IgD-negative memory B cell (primary cell): Measurements from ENCODE around the gene FBXL20. TPM values are rescaled to one million over a fixed set of nuclear protein-coding genes. Genes with fewer than 3 reads are reported as not detected.
"Not testable (repeated sequence)": the region's sequence is repeated elsewhere in the genome, so short reads cannot be mapped to it uniquely, and the experiment has no call there.

Source experiments
- H3K27ac Mint-ChIP-seq, 3 donors: one replicate each; pipeline ENCODE4 v1.8.0; 2020 to 2022; ENCODE audit warnings: mild to moderate bottlenecking in 3 of 3, mixed read lengths in 3 of 3, moderate library complexity in 1 of 3
- H3K27me3 Mint-ChIP-seq: one replicate; pipeline ENCODE4 v1.8.0; 2021; ENCODE audit warnings: mixed read lengths
- H3K36me3 Mint-ChIP-seq: one replicate; pipeline ENCODE4 v1.8.0; 2020; ENCODE audit warnings: mild to moderate bottlenecking, mixed read lengths
- H3K4me1 Mint-ChIP-seq, 3 donors: one replicate each; pipeline ENCODE4 v1.8.0; 2020 to 2022; ENCODE audit warnings: mixed read lengths in 3 of 3, mild to moderate bottlenecking in 1 of 3
- H3K4me3 Mint-ChIP-seq, 4 donors: one replicate each; pipeline ENCODE4 v1.8.0; 2020 to 2022; ENCODE audit warnings: mild to moderate bottlenecking in 4 of 4, mixed read lengths in 4 of 4, moderate library complexity in 3 of 4
- H3K9me3 Mint-ChIP-seq, 3 donors: one replicate each; pipeline ENCODE4 v1.8.0; 2020 to 2021; ENCODE audit warnings: mixed read lengths in 3 of 3, mild to moderate bottlenecking in 1 of 3
- polyA plus RNA-seq: library from polyadenylated mRNA; unstranded; fragments of 300-500 nt; fragmentation: Illumina TruSeq; gene quantifications from one replicate; pipeline ENCODE4 v1.2.3, GENCODE V29; 2021

The FBXL20 gene
- polyA plus RNA-seq, 1 donor from 2014 or later: 5.0 TPM

GRCh38 chr17:39276113-39276512 lies 125.3 kb downstream of the FBXL20 start:
- Mint-ChIP-seq H3K27me3 (peaks cover 3% of the 10 kb centered on the region), H3K27ac (no peak overlapping the region), H3K9me3 (no peaks in the 10 kb centered on the region), H3K4me3 (no peak overlapping the region), H3K4me1 (peaks cover 10 to 12% (median 11%) of the 10 kb centered on the region in 3 donors), H3K36me3 (peaks cover 4% of the 10 kb centered on the region)

- Mint-ChIP-seq H3K4me1 (no peaks in the 10 kb centered on the region), H3K4me3 (no peak overlapping the region), H3K27ac (no peak overlapping the region), H3K36me3 (peaks cover 2% of the 10 kb centered on the region), H3K9me3 (no peaks in the 10 kb centered on the region), H3K27me3 (no peaks in the 10 kb centered on the region)
Observed at GRCh38 chr17:39271546-39271945, 129.9 kb downstream of the FBXL20 start.

GRCh38 chr17:39270923-39271322 lies 130.5 kb downstream of the FBXL20 start:
- no peaks in the 10 kb centered on the region for H3K27me3 Mint-ChIP-seq

GRCh38 chr17:39264119-39264518 lies 137.3 kb downstream of the FBXL20 start:
- H3K4me1 Mint-ChIP-seq: peaks cover 0 to 2% (median 0%) of the 10 kb centered on the region in 3 donors
- no peak overlapping the region for H3K4me3 Mint-ChIP-seq
- no peaks in the 10 kb centered on the region for H3K9me3 Mint-ChIP-seq
- H3K27me3 Mint-ChIP-seq: no peaks in the 10 kb centered on the region
- no peak overlapping the region for H3K27ac Mint-ChIP-seq
- H3K36me3 Mint-ChIP-seq: peaks cover 8% of the 10 kb centered on the region

More at GRCh38 chr17:39270923-39271322, 130.5 kb downstream of the FBXL20 start:
- Mint-ChIP-seq H3K4me3 (no peak overlapping the region), H3K9me3 (no peaks in the 10 kb centered on the region), H3K4me1 (no peaks in the 10 kb centered on the region), H3K36me3 (peaks cover 2% of the 10 kb centered on the region), H3K27ac (peak overlapping the region in 1 of 3 donors; percentile 63)

GRCh38 chr17:39261286-39261685 lies 140.1 kb downstream of the FBXL20 start:
- Mint-ChIP-seq H3K9me3 (no peaks in the 10 kb centered on the region), H3K36me3 (peaks cover 12% of the 10 kb centered on the region), H3K4me3 (peak overlapping the region in 1 of 4 donors; percentile 5), H3K4me1 (peaks cover 0 to 2% (median 0%) of the 10 kb centered on the region in 3 donors), H3K27me3 (no peaks in the 10 kb centered on the region), H3K27ac (no peak overlapping the region)

GRCh38 chr17:39252788-39253460 lies 148.5 kb downstream of the FBXL20 start:
- H3K36me3 Mint-ChIP-seq: peaks cover 8% of the 10 kb centered on the region
- no peak overlapping the region for H3K27ac Mint-ChIP-seq

GRCh38 chr17:39251997-39252396 lies 149.4 kb downstream of the FBXL20 start:
- Mint-ChIP-seq H3K36me3 (peaks cover 8% of the 10 kb centered on the region), H3K4me1 (no peaks in the 10 kb centered on the region), H3K27ac (no peak overlapping the region), H3K9me3 (no peaks in the 10 kb centered on the region), H3K27me3 (no peaks in the 10 kb centered on the region), H3K4me3 (no peak overlapping the region)

More at GRCh38 chr17:39252788-39253460, 148.5 kb downstream of the FBXL20 start:
- Mint-ChIP-seq H3K9me3 (no peaks in the 10 kb centered on the region), H3K4me1 (no peaks in the 10 kb centered on the region), H3K4me3 (no peak overlapping the region), H3K27me3 (no peaks in the 10 kb centered on the region)

GRCh38 chr17:39250076-39250475 lies 151.3 kb downstream of the FBXL20 start:
- not testable (repeated sequence) for H3K27me3 Mint-ChIP-seq, H3K4me1 Mint-ChIP-seq, H3K36me3 Mint-ChIP-seq, H3K4me3 Mint-ChIP-seq, H3K9me3 Mint-ChIP-seq, H3K27ac Mint-ChIP-seq

GRCh38 chr17:39246274-39246673 lies 155.2 kb downstream of the FBXL20 start:
- H3K4me3 Mint-ChIP-seq: no peak overlapping the region
- H3K9me3 Mint-ChIP-seq: no peaks in the 10 kb centered on the region
- H3K36me3 Mint-ChIP-seq: no peaks in the 10 kb centered on the region
- H3K27ac Mint-ChIP-seq: no peak overlapping the region
- peaks cover 5 to 12% (median 7%) of the 10 kb centered on the region in 3 donors for H3K4me1 Mint-ChIP-seq
- H3K27me3 Mint-ChIP-seq: peaks cover 12% of the 10 kb centered on the region

- Mint-ChIP-seq H3K4me3 (peak overlapping the region in 3 of 4 donors; percentile 33 to 95 (median 52)), H3K27me3 (peaks cover 13% of the 10 kb centered on the region), H3K36me3 (no peaks in the 10 kb centered on the region), H3K9me3 (no peaks in the 10 kb centered on the region), H3K27ac (peak overlapping the region; percentile 10 to 75 (median 46)), H3K4me1 (peaks cover 6 to 13% (median 7%) of the 10 kb centered on the region in 3 donors)
Observed at GRCh38 chr17:39244600-39245570, 156.5 kb downstream of the FBXL20 start.

- Mint-ChIP-seq H3K27ac (no peak overlapping the region), H3K9me3 (no peaks in the 10 kb centered on the region), H3K4me3 (peak overlapping the region in 2 of 4 donors; percentile 6 to 95), H3K36me3 (no peaks in the 10 kb centered on the region), H3K4me1 (peaks cover 9 to 20% (median 11%) of the 10 kb centered on the region in 3 donors), H3K27me3 (peaks cover 17% of the 10 kb centered on the region)
Observed at GRCh38 chr17:39244016-39244599, 157.3 kb downstream of the FBXL20 start.

- Mint-ChIP-seq H3K4me1 (peaks cover 14 to 28% (median 16%) of the 10 kb centered on the region in 3 donors), H3K27me3 (peaks cover 18% of the 10 kb centered on the region), H3K36me3 (no peaks in the 10 kb centered on the region), H3K4me3 (no peak overlapping the region), H3K27ac (no peak overlapping the region), H3K9me3 (no peaks in the 10 kb centered on the region)
Observed at GRCh38 chr17:39243155-39243554, 158.3 kb downstream of the FBXL20 start.

GRCh38 chr17:39240631-39241030 lies 160.8 kb downstream of the FBXL20 start:
- H3K4me1 Mint-ChIP-seq: peaks cover 14 to 32% (median 16%) of the 10 kb centered on the region in 3 donors
- no peaks in the 10 kb centered on the region for H3K36me3 Mint-ChIP-seq
- peaks cover 18% of the 10 kb centered on the region for H3K27me3 Mint-ChIP-seq
- no peaks in the 10 kb centered on the region for H3K9me3 Mint-ChIP-seq
- no peak overlapping the region for H3K27ac Mint-ChIP-seq
- H3K4me3 Mint-ChIP-seq: no peak overlapping the region

GRCh38 chr17:39239640-39240314 lies 161.6 kb downstream of the FBXL20 start:
- peaks cover 13 to 33% (median 14%) of the 10 kb centered on the region in 3 donors for H3K4me1 Mint-ChIP-seq
- peak overlapping the region in 1 of 3 donors; percentile 1 for H3K27ac Mint-ChIP-seq
- H3K27me3 Mint-ChIP-seq: peaks cover 15% of the 10 kb centered on the region
- peak overlapping the region in 3 of 4 donors; percentile 3 to 75 (median 41) for H3K4me3 Mint-ChIP-seq
- no peaks in the 10 kb centered on the region for H3K36me3 Mint-ChIP-seq
- H3K9me3 Mint-ChIP-seq: no peaks in the 10 kb centered on the region
